ENCODE results near the gene NKX6-2. TPM values are rescaled to one million over a fixed set of nuclear protein-coding genes. Genes with fewer than 3 reads are reported as not detected.
"Not testable (repeated sequence)": the region's sequence is repeated elsewhere in the genome, so short reads cannot be mapped to it uniquely, and the experiment has no call there.

The NKX6-2 gene
- total RNA-seq, 4 donors from 2014 or later = 0.14 TPM; not detected in 3

- no peak for TF ChIP-seq POLR2A (IDR thresholded peaks at IDR 0.05)
- TF ChIP-seq, protein P1, sequence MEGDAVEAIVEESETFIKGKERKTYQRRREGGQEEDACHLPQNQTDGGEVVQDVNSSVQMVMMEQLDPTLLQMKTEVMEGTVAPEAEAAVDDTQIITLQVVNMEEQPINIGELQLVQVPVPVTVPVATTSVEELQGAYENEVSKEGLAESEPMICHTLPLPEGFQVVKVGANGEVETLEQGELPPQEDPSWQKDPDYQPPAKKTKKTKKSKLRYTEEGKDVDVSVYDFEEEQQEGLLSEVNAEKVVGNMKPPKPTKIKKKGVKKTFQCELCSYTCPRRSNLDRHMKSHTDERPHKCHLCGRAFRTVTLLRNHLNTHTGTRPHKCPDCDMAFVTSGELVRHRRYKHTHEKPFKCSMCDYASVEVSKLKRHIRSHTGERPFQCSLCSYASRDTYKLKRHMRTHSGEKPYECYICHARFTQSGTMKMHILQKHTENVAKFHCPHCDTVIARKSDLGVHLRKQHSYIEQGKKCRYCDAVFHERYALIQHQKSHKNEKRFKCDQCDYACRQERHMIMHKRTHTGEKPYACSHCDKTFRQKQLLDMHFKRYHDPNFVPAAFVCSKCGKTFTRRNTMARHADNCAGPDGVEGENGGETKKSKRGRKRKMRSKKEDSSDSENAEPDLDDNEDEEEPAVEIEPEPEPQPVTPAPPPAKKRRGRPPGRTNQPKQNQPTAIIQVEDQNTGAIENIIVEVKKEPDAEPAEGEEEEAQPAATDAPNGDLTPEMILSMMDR (IDR thresholded peaks at IDR 0.05) = no peak
- intact Hi-C loops (cut with DNase I; ENCODE audit: low total_unique reads) = no loop called here
- Histone ChIP-seq H3K27ac (no peak overlapping the region), H3K27me3 (no peaks in the 10 kb centered on the region), H3K9me3 (no peaks in the 10 kb centered on the region), H3K4me1 (no peaks in the 10 kb centered on the region), H3K36me3 (no peaks in the 10 kb centered on the region), H3K4me3 (no peak overlapping the region)
- DNase-seq = no peak
Measured at GRCh38 chr10:132744839-132745238, 41.1 kb downstream of the NKX6-2 start.

- intact Hi-C loops (cut with DNase I; ENCODE audit: low total_unique reads) = no loop called here
- no peaks in the 10 kb centered on the region for H3K36me3 ChIP-seq
Measured at GRCh38 chr10:132743925-132744490, 41.9 kb downstream of the NKX6-2 start.

DNA sequence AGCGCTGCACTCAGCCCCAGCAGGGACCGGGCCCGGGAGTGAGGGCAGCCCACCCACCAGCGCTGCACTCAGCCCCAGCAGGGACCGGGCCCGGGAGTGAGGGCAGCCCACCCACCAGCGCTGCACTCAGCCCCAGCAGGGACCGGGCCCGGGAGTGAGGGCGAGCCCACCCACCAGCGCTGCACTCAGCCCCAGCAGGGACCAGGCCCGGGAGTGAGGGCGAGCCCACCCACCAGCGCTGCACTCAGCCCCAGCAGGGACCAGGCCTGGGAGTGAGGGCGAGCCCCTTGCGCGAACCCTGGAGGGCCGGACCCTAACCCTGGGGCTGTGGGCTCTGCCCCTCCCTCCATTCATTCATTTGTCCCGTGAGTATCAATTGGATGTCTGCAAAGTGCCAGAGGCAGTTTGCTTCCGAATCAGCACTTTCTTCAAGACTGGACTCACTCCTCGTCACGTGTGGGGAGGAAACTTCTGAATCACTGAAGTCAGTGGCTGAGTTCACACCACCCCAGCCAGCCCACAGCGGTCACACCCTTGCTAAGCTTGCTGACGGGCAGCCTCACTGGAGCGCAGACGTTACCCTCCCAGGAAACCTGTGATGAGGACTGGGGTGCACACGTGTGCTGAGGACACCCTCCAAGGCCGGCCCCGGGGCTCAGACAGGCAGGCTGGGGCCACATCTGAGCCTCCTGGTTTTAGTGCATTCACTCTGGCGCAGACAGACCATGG lies 42.6 kb downstream of the NKX6-2 start:
- H3K9me3 ChIP-seq; DNase-seq; H3K4me1 ChIP-seq; H3K27me3 ChIP-seq; H3K36me3 ChIP-seq; intact Hi-C loops (cut with DNase I; ENCODE audit: low total_unique reads); H3K4me3 ChIP-seq; H3K27ac ChIP-seq: not testable (repeated sequence)

More at GRCh38 chr10:132743925-132744490, 41.9 kb downstream of the NKX6-2 start:
- H3K4me3 ChIP-seq = no peak overlapping the region
- H3K9me3 ChIP-seq = no peaks in the 10 kb centered on the region
- H3K27ac ChIP-seq = no peak overlapping the region
- H3K4me1 ChIP-seq = no peaks in the 10 kb centered on the region
- no peak for DNase-seq
- no peaks in the 10 kb centered on the region for H3K27me3 ChIP-seq
- TF ChIP-seq, protein P1 (IDR thresholded peaks at IDR 0.05) = no peak
- TF ChIP-seq POLR2A (IDR thresholded peaks at IDR 0.05) = no peak

- no peak overlapping the region for H3K27ac ChIP-seq
- H3K4me3 ChIP-seq = no peak overlapping the region
- DNase-seq = no peak
- H3K9me3 ChIP-seq = no peaks in the 10 kb centered on the region
- H3K4me1 ChIP-seq = no peaks in the 10 kb centered on the region
- intact Hi-C loops (cut with DNase I; ENCODE audit: low total_unique reads) = no loop called here
- no peak for TF ChIP-seq POLR2A (IDR thresholded peaks at IDR 0.05)
- TF ChIP-seq, protein P1 (IDR thresholded peaks at IDR 0.05) = no peak
- no peaks in the 10 kb centered on the region for H3K27me3 ChIP-seq
- H3K36me3 ChIP-seq = no peaks in the 10 kb centered on the region
Measured at GRCh38 chr10:132742837-132743194, 43.1 kb downstream of the NKX6-2 start.

GRCh38 chr10:132742167-132742836 lies 43.6 kb downstream of the NKX6-2 start:
- H3K27ac ChIP-seq = no peak overlapping the region
- TF ChIP-seq, protein P1 (IDR thresholded peaks at IDR 0.05) = no peak
- TF ChIP-seq POLR2A (IDR thresholded peaks at IDR 0.05) = no peak
- H3K4me1 ChIP-seq = no peaks in the 10 kb centered on the region
- H3K4me3 ChIP-seq = no peak overlapping the region
- intact Hi-C loops (cut with DNase I; ENCODE audit: low total_unique reads) = no loop called here
- no peak for DNase-seq
- no peaks in the 10 kb centered on the region for H3K9me3 ChIP-seq
- H3K27me3 ChIP-seq = no peaks in the 10 kb centered on the region
- no peaks in the 10 kb centered on the region for H3K36me3 ChIP-seq

Measured in uterus (tissue), 4 donors.